MM.1S (cell line): ENCODE measurements around the gene RNASE9.
"Not testable (repeated sequence)": the region's sequence is repeated elsewhere in the genome, so short reads cannot be mapped to it uniquely, and the experiment has no call there.

Experiments used
- DNase-seq: peaks from one replicate; pipeline ENCODE4 v3.0.0-alpha.2; 2015
- H2AFZ ChIP-seq: fragments of 300-600 bp; sonication (generic); 2 replicates; pipeline ENCODE4 v1.6.0; 2016; ENCODE audit warnings: antibody characterized with exemption, low read length
- H3F3A ChIP-seq: fragments of 300-600 bp; sonication (generic); 2 replicates; pipeline ENCODE4 v1.6.1; 2016; ENCODE audit warnings: mild to moderate bottlenecking, antibody characterized with exemption, low read length, moderate library complexity, mixed read lengths; ENCODE audit not compliant: insufficient read depth
- H3K27ac ChIP-seq: fragments of 300-600 bp; sonication (generic); 2 replicates; pipeline ENCODE4 v1.5.1; 2016; ENCODE audit warnings: mild to moderate bottlenecking, low read length
- H3K27me3 ChIP-seq: fragments of 300-600 bp; sonication (generic); replicated peaks from 2 replicates; pipeline ENCODE4 v1.6.0; 2016; ENCODE audit warnings: low read length; ENCODE audit not compliant: insufficient read depth
- H3K36me3 ChIP-seq: fragments of 300-600 bp; sonication (generic); replicated peaks from 2 replicates; pipeline ENCODE4 v1.6.1; 2016; ENCODE audit warnings: mild to moderate bottlenecking, low read length, mixed read lengths; ENCODE audit not compliant: insufficient read depth
- H3K4me1 ChIP-seq: fragments of 300-600 bp; sonication (generic); 2 replicates; pipeline ENCODE4 v1.6.1; 2016; ENCODE audit warnings: low read length, mixed read lengths
- H3K4me2 ChIP-seq: fragments of 300-600 bp; sonication (generic); 2 replicates; pipeline ENCODE4 v1.6.0; 2016; ENCODE audit warnings: low read depth, low read length
- H3K4me3 ChIP-seq: fragments of 300-600 bp; sonication (generic); 2 replicates; pipeline ENCODE4 v1.5.1; 2016; ENCODE audit warnings: low read length, mixed read lengths
- H3K79me2 ChIP-seq: fragments of 300-600 bp; sonication (generic); 2 replicates; pipeline ENCODE4 v1.6.1; 2016; ENCODE audit warnings: mixed run types, low read length, mixed read lengths
- H3K9ac ChIP-seq: fragments of 300-600 bp; sonication (generic); 2 replicates; pipeline ENCODE4 v1.6.1; 2016; ENCODE audit warnings: low read length, mixed read lengths
- H3K9me2 ChIP-seq: fragments of 300-600 bp; sonication (generic); replicated peaks from 2 replicates; pipeline ENCODE4 v1.6.1; 2016; ENCODE audit warnings: mild to moderate bottlenecking, low read length, mixed read lengths; ENCODE audit not compliant: insufficient read depth
- H3K9me3 ChIP-seq: fragments of 300-600 bp; sonication (generic); replicated peaks from 2 replicates; pipeline ENCODE4 v1.6.1; 2016; ENCODE audit warnings: mild to moderate bottlenecking, low read length, mixed read lengths; ENCODE audit not compliant: insufficient read depth
- H4K20me1 ChIP-seq: fragments of 300-600 bp; sonication (generic); 2 replicates; pipeline ENCODE4 v1.6.1; 2016; ENCODE audit warnings: mild to moderate bottlenecking, low read length, moderate library complexity, mixed read lengths; ENCODE audit not compliant: insufficient read depth
- CTCF ChIP-seq: fragments of 300-600 bp; sonication (generic); IDR thresholded peaks from 2 replicates; pipeline ENCODE4 v1.5.1; 2016; ENCODE audit warnings: antibody characterized with exemption, low read length, mixed read lengths
- EZH2 ChIP-seq: fragments of 300-600 bp; sonication (generic); optimal IDR thresholded peaks from 2 replicates; pipeline ENCODE3; 2017; ENCODE audit warnings: low read depth, mild to moderate bottlenecking, antibody characterized with exemption, low read length, mixed read lengths
- EZH2phosphoT487 ChIP-seq: fragments of 300-600 bp; sonication (generic); IDR thresholded peaks from 2 replicates; pipeline ENCODE4 v1.6.1; 2018; ENCODE audit warnings: antibody characterized with exemption, low read length

The RNASE9 gene

GRCh38 chr14:20601522-20601921 is 40.7 kb upstream of the RNASE9 start:
- Histone ChIP-seq H3K4me2 (no peak overlapping the region), H2AFZ (no peak overlapping the region), H3K9me2 (no peaks in the 10 kb centered on the region), H3K27me3 (no peaks in the 10 kb centered on the region), H4K20me1 (no peaks in the 10 kb centered on the region), H3F3A (no peaks in the 10 kb centered on the region), H3K36me3 (no peaks in the 10 kb centered on the region), H3K4me3 (no peak overlapping the region), H3K9ac (no peak overlapping the region), H3K4me1 (no peaks in the 10 kb centered on the region), H3K79me2 (no peaks in the 10 kb centered on the region), H3K9me3 (no peaks in the 10 kb centered on the region), H3K27ac (no peak overlapping the region)
- TF ChIP-seq EZH2phosphoT487 (no peak), CTCF (no peak), EZH2 (no peak)
- DNase-seq: no peak

- Histone ChIP-seq H3K9me3 (no peaks in the 10 kb centered on the region), H2AFZ (no peak overlapping the region), H3K4me2 (no peak overlapping the region), H3K27me3 (no peaks in the 10 kb centered on the region), H3K9me2 (no peaks in the 10 kb centered on the region), H3K27ac (no peak overlapping the region), H3K79me2 (no peaks in the 10 kb centered on the region), H3K36me3 (no peaks in the 10 kb centered on the region), H3K4me3 (no peak overlapping the region), H4K20me1 (no peaks in the 10 kb centered on the region), H3K9ac (no peak overlapping the region), H3F3A (no peaks in the 10 kb centered on the region), H3K4me1 (no peaks in the 10 kb centered on the region)
- DNase-seq: no peak
- TF ChIP-seq CTCF: no peak
- no peak for TF ChIP-seq EZH2
- no peak for TF ChIP-seq EZH2phosphoT487
Measured at GRCh38 chr14:20597108-20597507, 36.3 kb upstream of the RNASE9 start.

GRCh38 chr14:20595726-20596125 is 34.9 kb upstream of the RNASE9 start:
- not testable (repeated sequence) for H3K9me2 ChIP-seq, H3K4me1 ChIP-seq, H3K36me3 ChIP-seq, H3K27me3 ChIP-seq, H3K9me3 ChIP-seq, H3K4me3 ChIP-seq, H4K20me1 ChIP-seq, H3K79me2 ChIP-seq, H3K9ac ChIP-seq, H3K4me2 ChIP-seq, H3F3A ChIP-seq, H3K27ac ChIP-seq, DNase-seq, H2AFZ ChIP-seq

GRCh38 chr14:20592574-20592973 is 31.7 kb upstream of the RNASE9 start:
- peak overlapping the region; percentile 42; the same call in 1 of the 2 replicates for H3K9ac ChIP-seq
- H3K36me3 ChIP-seq: no peaks in the 10 kb centered on the region
- no peaks in the 10 kb centered on the region for H4K20me1 ChIP-seq
- TF ChIP-seq EZH2: no peak
- TF ChIP-seq CTCF: no peak
- no peak for TF ChIP-seq EZH2phosphoT487
- no peaks in the 10 kb centered on the region for H3K9me3 ChIP-seq
- H3K79me2 ChIP-seq: no peaks in the 10 kb centered on the region
- H3K4me2 ChIP-seq: peak overlapping the region; percentile 69
- no peaks in the 10 kb centered on the region for H3K27me3 ChIP-seq
- peak overlapping the region; percentile 59 for H3K4me3 ChIP-seq
- H2AFZ ChIP-seq: peak overlapping the region; percentile 72; the same call in 1 of the 2 replicates
- no peak for DNase-seq
- H3K4me1 ChIP-seq: no peaks in the 10 kb centered on the region
- H3K9me2 ChIP-seq: no peaks in the 10 kb centered on the region
- no peaks in the 10 kb centered on the region for H3F3A ChIP-seq
- H3K27ac ChIP-seq: no peak overlapping the region
